H1 (cell line): ENCODE data around the gene TBC1D22A. TPM values are rescaled to one million over a fixed set of nuclear protein-coding genes. Genes with fewer than 3 reads are reported as not detected.

Source experiments
- CTCF ChIA-PET: fragments of 300-600 bp; sonication (Branson Sonifier 250); formaldehyde crosslinking; loops from one replicate; lab custom pipeline; 2021; ENCODE audit not compliant: partially characterized antibody; lab: Charles Lee
- POLR2A ChIA-PET: fragments of 300-600 bp; sonication (Branson Sonifier 250); formaldehyde crosslinking; loops from one replicate; lab custom pipeline; 2021; ENCODE audit warnings: inconsistent platforms; ENCODE audit not compliant: partially characterized antibody; lab: Charles Lee
- DNase-seq, 2 experiments: peaks; one replicate each; pipeline versions ENCODE4 v3.0.0 to v3.0.0-alpha.2; 2010 to 2022; ENCODE audit warnings: low spot score in 2 of 2, low read depth in 1 of 2, mixed read lengths in 1 of 2
- FAIRE-seq: peaks from 2 replicates; lab custom pipeline; 2011; peaks lifted over from hg19 to GRCh38; lab: Jason Lieb, UNC
- H2AFZ ChIP-seq: 2 replicates; pipeline ENCODE4 v1.8.1; 2012; ENCODE audit warnings: low read length, inconsistent platforms
- H2AK5ac ChIP-seq: 2 replicates; pipeline ENCODE4 v1.6.1; 2013; ENCODE audit warnings: low read depth, low read length
- H2BK120ac ChIP-seq: replicated peaks from 2 replicates; pipeline ENCODE3; 2013; ENCODE audit warnings: low read depth, low read length, inconsistent platforms
- H2BK12ac ChIP-seq: 2 replicates; pipeline ENCODE4 v1.6.1; 2013; ENCODE audit warnings: low read depth, low read length
- H2BK15ac ChIP-seq: 2 replicates; pipeline ENCODE4 v1.6.1; 2013; ENCODE audit warnings: low read length
- H2BK20ac ChIP-seq: 2 replicates; pipeline ENCODE4 v1.6.1; 2013; ENCODE audit warnings: low read length
- H2BK5ac ChIP-seq: 2 replicates; pipeline ENCODE4 v1.6.1; 2013; ENCODE audit warnings: low read depth, low read length
- H3K14ac ChIP-seq: 2 replicates; pipeline ENCODE4 v1.6.1; 2013; ENCODE audit warnings: inconsistent platforms; ENCODE audit not compliant: insufficient read length
- H3K18ac ChIP-seq: 2 replicates; pipeline ENCODE4 v1.6.1; 2013; ENCODE audit warnings: low read length; ENCODE audit errors: extremely low read depth
- H3K23ac ChIP-seq: 2 replicates; pipeline ENCODE4 v1.6.1; 2013; ENCODE audit warnings: inconsistent platforms; ENCODE audit not compliant: insufficient read length
- H3K23me2 ChIP-seq: 2 replicates; pipeline ENCODE4 v1.6.1; 2013; ENCODE audit warnings: low read depth, low read length
- H3K27ac ChIP-seq: 2 replicates; pipeline ENCODE4 v1.6.1; 2011; ENCODE audit warnings: low read depth, low read length, inconsistent platforms
- H3K27me3 ChIP-seq, 4 experiments: replicated peaks in 1 of 4; 1 replicate in 1 of 4; 2 replicates in 3 of 4; pipeline versions ENCODE4 v1.6.1 to v1.8.1; 2011 to 2013; ENCODE audit warnings: low read length in 3 of 4, mild to moderate bottlenecking in 3 of 4, inconsistent platforms in 2 of 4, mixed read lengths in 2 of 4, moderate library complexity in 1 of 4; ENCODE audit not compliant: control insufficient read depth in 3 of 4, insufficient read depth in 3 of 4; ENCODE audit errors: extremely low read depth in 1 of 4
- H3K36me3 ChIP-seq, 4 experiments: 2 replicates each; pipeline versions ENCODE4 v1.6.1 to v1.8.1; 2011 to 2013; ENCODE audit warnings: mild to moderate bottlenecking in 4 of 4, low read length in 3 of 4, moderate library complexity in 2 of 4, control low read depth in 1 of 4, inconsistent platforms in 1 of 4; ENCODE audit not compliant: insufficient read depth in 4 of 4, control insufficient read depth in 2 of 4
- H3K4ac ChIP-seq: replicated peaks from 2 replicates; pipeline ENCODE3; 2013; ENCODE audit warnings: low read length, low read depth, mixed read lengths, inconsistent platforms; ENCODE audit not compliant: insufficient read length
- H3K4me1 ChIP-seq, 4 experiments: replicated peaks in 1 of 4; 1 replicate in 1 of 4; 2 replicates in 3 of 4; pipeline versions ENCODE4 v1.6.1 to v1.8.1; 2011 to 2013; ENCODE audit warnings: low read length in 3 of 4, inconsistent platforms in 2 of 4, mixed read lengths in 1 of 4; ENCODE audit not compliant: insufficient read depth in 4 of 4, control insufficient read depth in 3 of 4
- H3K4me2 ChIP-seq, 2 experiments: 2 replicates each; pipeline versions ENCODE4 v1.6.1 to v1.8.1; 2011 to 2013; ENCODE audit warnings: low read depth in 2 of 2, low read length in 2 of 2, control low read depth in 1 of 2, inconsistent platforms in 1 of 2, mild to moderate bottlenecking in 1 of 2; ENCODE audit not compliant: insufficient read depth in 1 of 2
- H3K4me3 ChIP-seq, 4 experiments: fragments of 200-600, 300-600 bp in 1 of 4; sonication (generic), shearing (Covaris generic), sonication (Bioruptor Twin) in 1 of 4; 2 replicates each; pipeline versions ENCODE4 v1.5.1 to v1.8.1; 2011 to 2016; ENCODE audit warnings: low read length in 4 of 4, low read depth in 3 of 4, control low read depth in 2 of 4, inconsistent platforms in 2 of 4, mild to moderate bottlenecking in 2 of 4, mixed read lengths in 1 of 4, moderate library complexity in 1 of 4; ENCODE audit not compliant: insufficient read depth in 2 of 4; ENCODE audit errors: extremely low read depth in 1 of 4
- H3K56ac ChIP-seq: replicated peaks from 2 replicates; pipeline ENCODE3; 2013; ENCODE audit warnings: low read depth, mild to moderate bottlenecking, mixed read lengths, low read length, inconsistent platforms; ENCODE audit not compliant: insufficient read length
- H3K79me1 ChIP-seq: 2 replicates; pipeline ENCODE4 v1.6.1; 2013; ENCODE audit warnings: low read depth, low read length, control low read depth
- H3K79me2 ChIP-seq, 2 experiments: 2 replicates each; pipeline versions ENCODE4 v1.6.1 to v1.8.1; 2012 to 2013; ENCODE audit warnings: low read length in 2 of 2, mild to moderate bottlenecking in 2 of 2, inconsistent platforms in 1 of 2; ENCODE audit not compliant: insufficient read depth in 2 of 2, control insufficient read depth in 1 of 2
- H3K9ac ChIP-seq, 4 experiments: replicated peaks in 1 of 4; 1 replicate in 1 of 4; 2 replicates in 3 of 4; pipeline versions ENCODE4 v1.6.1 to v1.8.1; 2011 to 2013; ENCODE audit warnings: low read depth in 3 of 4, low read length in 3 of 4, control low read depth in 2 of 4, mild to moderate bottlenecking in 2 of 4, moderate library complexity in 2 of 4, inconsistent platforms in 1 of 4; ENCODE audit errors: extremely low read depth in 1 of 4
- H3K9me3 ChIP-seq, 2 experiments: 2 replicates each; pipeline versions ENCODE4 v1.6.1 to v1.8.1; 2012 to 2013; ENCODE audit warnings: mild to moderate bottlenecking in 2 of 2, moderate library complexity in 2 of 2, control low read depth in 1 of 2, inconsistent platforms in 1 of 2, low read depth in 1 of 2, low read length in 1 of 2, mixed read lengths in 1 of 2; ENCODE audit not compliant: insufficient read depth in 2 of 2
- H4K20me1 ChIP-seq, 2 experiments: replicated peaks in 1 of 2; 2 replicates each; pipeline versions ENCODE3 to v1.8.1; 2011 to 2013; ENCODE audit warnings: inconsistent platforms in 2 of 2, low read length in 2 of 2, mild to moderate bottlenecking in 1 of 2; ENCODE audit not compliant: insufficient read depth in 2 of 2, control insufficient read depth in 1 of 2
- H4K5ac ChIP-seq: 2 replicates; pipeline ENCODE4 v1.6.1; 2013; ENCODE audit warnings: low read length, low read depth, mixed read lengths, inconsistent platforms; ENCODE audit not compliant: insufficient read length
- H4K8ac ChIP-seq: 2 replicates; pipeline ENCODE4 v1.8.0; 2013; ENCODE audit warnings: mild to moderate bottlenecking, moderate library complexity, low read length, inconsistent platforms; ENCODE audit not compliant: insufficient read depth; ENCODE audit errors: extremely low read depth
- H4K91ac ChIP-seq: replicated peaks from 2 replicates; pipeline ENCODE3; 2013; ENCODE audit warnings: low read length, mixed read lengths, inconsistent platforms; ENCODE audit not compliant: insufficient read length
- BRCA1 ChIP-seq: IDR thresholded peaks from 2 replicates; pipeline ENCODE4 v1.6.1; 2012; ENCODE audit warnings: low read depth, low read length, improper control_type of control experiment
- GABPA ChIP-seq: IDR thresholded peaks from 2 replicates; pipeline ENCODE4 v1.6.1; 2011; ENCODE audit warnings: mild to moderate bottlenecking, low read length, moderate library complexity, borderline replicate concordance; ENCODE audit not compliant: insufficient read depth
- KDM5A ChIP-seq: fragments of 200-600 bp; IDR thresholded peaks from 2 replicates; pipeline ENCODE4 v1.7.1; 2012; ENCODE audit warnings: mild to moderate bottlenecking, low read length, inconsistent platforms, mixed read lengths
- NRF1 ChIP-seq: IDR thresholded peaks from 2 replicates; pipeline ENCODE4 v1.6.1; 2011; ENCODE audit warnings: mild to moderate bottlenecking, low read depth, low read length, improper control_type of control experiment
- RBBP5 ChIP-seq: IDR thresholded peaks from 2 replicates; pipeline ENCODE4 v1.7.1; 2012; ENCODE audit warnings: low read depth, mild to moderate bottlenecking, inconsistent platforms, low read length, moderate library complexity, borderline replicate concordance
- RXRA ChIP-seq: IDR thresholded peaks from 2 replicates; pipeline ENCODE4 v1.6.1; 2011; ENCODE audit warnings: low read depth, mild to moderate bottlenecking, low read length, moderate library complexity; ENCODE audit not compliant: insufficient read depth
- SIN3A ChIP-seq, 2 experiments: IDR thresholded peaks in 1 of 2; conservative IDR thresholded peaks in 1 of 2; 2 replicates each; pipeline ENCODE4 v1.6.1; 2011 to 2012; ENCODE audit warnings: low read length in 2 of 2, improper control_type of control experiment in 1 of 2, low read depth in 1 of 2, mild to moderate bottlenecking in 1 of 2
- SP2 ChIP-seq: IDR thresholded peaks from 2 replicates; pipeline ENCODE4 v1.6.1; 2012; ENCODE audit warnings: mild to moderate bottlenecking, low read length, inconsistent platforms
- SP4 ChIP-seq: IDR thresholded peaks from 2 replicates; pipeline ENCODE4 v1.6.1; 2012; ENCODE audit warnings: low read length, inconsistent platforms
- SUZ12 ChIP-seq: fragments of 200-600 bp; sonication (generic); IDR thresholded peaks from 2 replicates; pipeline ENCODE4 v1.6.1; 2012; ENCODE audit warnings: mild to moderate bottlenecking, inconsistent platforms, low read length, moderate library complexity, mixed read lengths
- TAF7 ChIP-seq: optimal IDR thresholded peaks from 2 replicates; pipeline ENCODE3; 2011; ENCODE audit warnings: low read depth, mild to moderate bottlenecking, inconsistent platforms, low read length, moderate library complexity, borderline replicate concordance
- USF2 ChIP-seq: IDR thresholded peaks from 2 replicates; pipeline ENCODE4 v1.6.1; 2011; ENCODE audit warnings: low read length, improper control_type of control experiment
- YY1 ChIP-seq: IDR thresholded peaks from 2 replicates; pipeline ENCODE4 v1.6.1; 2011; ENCODE audit warnings: low read depth, mild to moderate bottlenecking, low read length
- WGBS, 2 experiments: shearing (Covaris generic) in 1 of 2; methylation state at CpG; one replicate each; pipeline versions ENCODE4 v1.1.6 to v1.1.7; 2013 to 2015; ENCODE audit warnings: low lambda C conversion rate in 2 of 2, mixed read lengths in 2 of 2, inconsistent platforms in 1 of 2, low coverage in 1 of 2, missing lambda C conversion rate in 1 of 2; ENCODE audit not compliant: insufficient replicate concordance in 2 of 2, insufficient coverage in 1 of 2, insufficient read length in 1 of 2; ENCODE audit errors: extremely low coverage in 1 of 2, missing lambda C conversion rate in 1 of 2; 5-methylcytosine and 5-hydroxymethylcytosine counted together
- polyA plus RNA-seq, 7 experiments: library from polyadenylated mRNA; depleted of rRNA in 3 of 7; stranded (reverse) in 5 of 7; unstranded in 2 of 7; fragments of >200 nt in 5 of 7; fragments of 200-250 nt in 2 of 7; gene quantifications; 1 replicate in 5 of 7; 2 replicates in 1 of 7; 4 replicates in 1 of 7; pipeline versions ENCODE4 v1.2.1 to v1.2.3, GENCODE V29; 2011 to 2013; ENCODE audit warnings: missing spikeins in 2 of 7, mixed read lengths in 2 of 7
- total RNA-seq: library from RNA; stranded (reverse); fragmentation: NEBNext Ultra II Directional; extraction: Animal tissue kit (Norgen Biotek cat#: 25700); gene quantifications from 2 replicates; pipeline ENCODE4 v1.2.1, GENCODE V29; 2021

TBC1D22A gene
- total and polyA plus RNA-seq, 2 of the 8 experiments (the other 6 are each of a cell fraction or from before 2014, with no cell fraction given), result 11.9 to 18.4 TPM

- H3K23me2 ChIP-seq, result no peaks in the 10 kb centered on the region
- no peak overlapping the region for H2BK5ac ChIP-seq
- no peak overlapping the region for H4K8ac ChIP-seq
- H2BK12ac ChIP-seq, result no peak overlapping the region
- peaks cover 0 to 5% of the 10 kb centered on the region in 2 experiments; a peak in 1 of 4 replicates for H3K79me2 ChIP-seq
- 92% methylated on average over 15 of the region's 15 CpGs; no CpG with 5 or more reads in 1 of the 2 experiments for WGBS, 2 experiments
- H3K4me1 ChIP-seq, result no peaks in the 10 kb centered on the region; a peak in 2 of 7 replicates
- H4K20me1 ChIP-seq, result peaks cover 4 to 8% of the 10 kb centered on the region in 2 experiments
- H3K4me2 ChIP-seq, result no peak overlapping the region
- H3K18ac ChIP-seq, result no peak overlapping the region
- DNase-seq, result no peak
- no peak overlapping the region for H3K27ac ChIP-seq
- H3K36me3 ChIP-seq, result peaks cover 0 to 3% (median 0%) of the 10 kb centered on the region in 4 experiments; a peak in 2 of 8 replicates
- H3K27me3 ChIP-seq, result no peaks in the 10 kb centered on the region
- H3K4ac ChIP-seq, result no peak overlapping the region
- H2AK5ac ChIP-seq, result no peak overlapping the region
- no peak overlapping the region for H3K56ac ChIP-seq
- no peak overlapping the region for H4K91ac ChIP-seq
- H3K23ac ChIP-seq, result no peak overlapping the region
- H2BK120ac ChIP-seq, result no peak overlapping the region
- H2BK20ac ChIP-seq, result no peak overlapping the region
- H3K79me1 ChIP-seq, result peaks cover 3% of the 10 kb centered on the region; the same call in 1 of the 2 replicates
- H2BK15ac ChIP-seq, result no peak overlapping the region
- no peak overlapping the region for H3K4me3 ChIP-seq
- H3K14ac ChIP-seq, result no peak overlapping the region
- no peak overlapping the region; a peak in 1 of 7 replicates for H3K9ac ChIP-seq
- no peak for FAIRE-seq
- CTCF ChIA-PET, result interaction anchor here (0.8 to 3.5 kb wide), 8 partner anchors 9 to 43 kb away, joined by 3 to 32 read pairs (median 5); no protein-coding TSS in a partner anchor
- no peaks in the 10 kb centered on the region for H3K9me3 ChIP-seq
- no peak overlapping the region for H4K5ac ChIP-seq
- POLR2A ChIA-PET, result no interaction called here
- H2AFZ ChIP-seq, result no peak overlapping the region
- TF ChIP-seq NRF1 (no peak), RBBP5 (no peak), SP4 (no peak), KDM5A (no peak), YY1 (no peak), BRCA1 (no peak), USF2 (no peak), RXRA (no peak), SP2 (no peak), TAF7 (no peak), GABPA (no peak), SIN3A (conservative IDR thresholded peaks at IDR 0.05 in 1 of 2, IDR thresholded peaks at IDR 0.05 in 1 of 2; ENCODE audit: low read depth in 1 of 2, low read length in 2 of 2) (no peak), SUZ12 (no peak)
Observed at GRCh38 chr22:46801331-46801811, 38.9 kb downstream of the TBC1D22A start.
